HG02970 (cell line): ENCODE data around the gene NOC2L.

Experiments
- ATAC-seq: cut with Tn5 transposase; IDR thresholded peaks from one replicate; pipeline ENCODE4 v1.9.1; 2021; ENCODE audit warnings: mild to moderate bottlenecking, moderate library complexity, moderate number of reproducible peaks; ENCODE audit not compliant: unreplicated experiment, low FRiP score

Gene NOC2L

GRCh38 chr1:958823-959730 is at the start of gene NOC2L:
NOC2L (minus strand) TSS chr1:959256; CDS start chr1:959240, 16 bp downstream.
- ATAC-seq: peak; percentile 75

- no peak for ATAC-seq
Measured at GRCh38 chr1:1006305-1007159, 47.5 kb upstream of the NOC2L start.

GRCh38 chr1:1005774-1006304 is 46.8 kb upstream of the NOC2L start:
- no peak for ATAC-seq

- no peak for ATAC-seq
Measured at GRCh38 chr1:1004780-1005697, 46.0 kb upstream of the NOC2L start.

GRCh38 chr1:1004420-1004779 is 45.3 kb upstream of the NOC2L start:
- ATAC-seq: no peak

GRCh38 chr1:1003618-1004419 is 44.8 kb upstream of the NOC2L start:
- no peak for ATAC-seq

GRCh38 chr1:1001057-1001783 is 42.2 kb upstream of the NOC2L start:
- no peak for ATAC-seq

- ATAC-seq: no peak
Measured at GRCh38 chr1:1000357-1001056, 41.5 kb upstream of the NOC2L start.

GRCh38 chr1:999725-1000356 is 40.8 kb upstream of the NOC2L start, which contains the start of gene HES4:
HES4 (minus strand) TSS chr1:1000097; CDS start chr1:999973, 124 bp downstream.
- ATAC-seq: peak; percentile 34

- ATAC-seq: no peak
Measured at GRCh38 chr1:998995-999724, 40.1 kb upstream of the NOC2L start.

GRCh38 chr1:998745-998994 is 39.6 kb upstream of the NOC2L start:
- no peak for ATAC-seq

GRCh38 chr1:997993-998744 is 39.1 kb upstream of the NOC2L start:
- no peak for ATAC-seq

- no peak for ATAC-seq
Measured at GRCh38 chr1:997713-997992, 38.6 kb upstream of the NOC2L start.

- ATAC-seq: no peak
Measured at GRCh38 chr1:996851-997712, 38.0 kb upstream of the NOC2L start.

- no peak for ATAC-seq
Measured at GRCh38 chr1:995665-996633, 36.9 kb upstream of the NOC2L start.
